ENCODE data around the gene MIEF1.

DNA sequence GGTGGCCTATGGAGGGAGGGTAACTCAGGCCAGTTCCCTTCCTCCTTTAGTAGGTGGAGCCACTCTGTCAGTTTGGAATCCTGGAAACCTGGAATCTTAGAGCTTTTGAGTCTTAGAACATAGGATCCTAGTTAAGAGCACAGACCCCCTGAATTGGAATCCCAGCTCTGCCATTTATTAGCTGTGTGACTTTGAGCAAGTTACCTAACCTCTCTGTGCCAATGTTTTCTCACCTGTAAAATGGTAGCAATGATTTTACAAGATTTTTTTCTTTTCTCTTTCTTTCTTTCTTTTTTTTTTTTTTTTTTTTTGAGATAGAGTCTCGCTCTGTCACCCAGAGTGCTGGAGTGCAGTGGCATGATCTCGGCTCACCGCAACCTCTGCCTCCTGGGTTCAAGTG lies 51.3 kb downstream of the MIEF1 start:
- TF ChIP-seq CTCF (IDR thresholded peaks at IDR 0.05; ENCODE audit: low read length) (no peak), EZH2 (IDR thresholded peaks at IDR 0.05; ENCODE audit: borderline replicate concordance, low read length) (no peak)

All from OCI-LY1 (cell line).